HG02642 (cell line): ENCODE data around the gene CAB39.

Experiments used
- ATAC-seq: cut with Tn5 transposase; IDR thresholded peaks from one replicate; pipeline ENCODE4 v1.9.1; 2021; ENCODE audit warnings: mild to moderate bottlenecking; ENCODE audit not compliant: unreplicated experiment, poor library complexity

Gene CAB39

GRCh38 chr2:230811508-230811907 lies 98.9 kb downstream of the CAB39 start:
- no peak for ATAC-seq

- ATAC-seq = no peak
Measured at GRCh38 chr2:230812033-230812432, 99.4 kb downstream of the CAB39 start.

DNA sequence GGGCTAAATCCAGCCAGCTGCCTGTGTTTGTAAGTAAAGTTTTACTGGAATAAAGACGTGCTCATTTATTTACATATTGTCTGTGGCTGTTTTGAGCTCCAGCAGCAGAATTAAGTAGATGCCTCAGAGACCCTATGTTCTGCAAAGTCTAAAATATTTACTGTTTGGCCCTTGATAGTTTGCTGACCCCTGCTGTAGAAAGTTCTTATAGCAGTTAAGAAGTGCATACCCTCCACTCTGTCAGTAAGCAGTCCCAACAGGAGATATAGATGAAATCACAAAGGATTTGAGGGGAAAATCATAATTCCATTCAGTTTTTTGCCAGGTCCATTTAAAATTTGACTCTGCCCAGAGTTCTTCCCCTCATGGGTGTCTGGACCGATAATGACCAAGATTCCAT lies 102.0 kb downstream of the CAB39 start:
- no peak for ATAC-seq

- ATAC-seq = no peak
Measured at GRCh38 chr2:230815088-230815487, 102.4 kb downstream of the CAB39 start.

DNA sequence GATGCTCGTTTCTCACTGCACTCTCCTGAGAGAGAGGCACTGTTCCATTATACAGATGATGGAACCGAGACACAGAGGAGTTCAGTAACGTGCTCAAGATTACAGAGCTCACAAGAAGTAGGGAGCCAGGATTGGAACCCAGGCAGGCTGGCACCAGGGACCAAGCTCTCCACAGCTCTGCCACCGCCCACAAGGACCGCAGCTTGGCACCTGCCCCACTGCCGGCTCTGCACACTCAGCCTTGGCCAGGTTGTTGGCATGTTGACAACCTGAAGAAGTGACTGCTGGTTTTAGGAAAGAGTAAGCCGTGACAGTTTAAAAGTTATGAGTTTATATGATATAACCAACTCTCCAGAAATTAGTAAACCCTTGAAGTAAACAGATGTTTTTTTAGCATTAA lies 104.1 kb downstream of the CAB39 start:
- ATAC-seq = no peak

DNA sequence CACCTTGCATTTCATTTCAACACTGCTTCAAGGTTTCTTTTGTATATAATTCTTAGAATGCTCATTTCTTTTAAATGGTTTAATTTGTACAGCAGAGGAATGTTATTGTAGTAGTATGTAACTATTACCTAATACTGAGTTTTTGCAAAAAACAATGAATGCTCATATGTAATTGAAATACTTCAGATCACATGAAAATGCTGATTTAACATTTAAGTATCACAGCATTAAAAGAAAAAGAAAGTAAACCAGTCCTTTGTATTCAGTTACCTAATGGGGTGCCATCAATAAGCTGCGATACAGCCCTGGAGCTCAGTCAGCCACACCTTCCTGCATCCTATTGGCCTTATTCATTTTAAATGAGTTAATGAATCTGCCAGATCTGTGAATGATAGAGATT lies 106.8 kb downstream of the CAB39 start:
- ATAC-seq = no peak

- no peak for ATAC-seq
Measured at GRCh38 chr2:230821261-230821990, 108.8 kb downstream of the CAB39 start.

DNA sequence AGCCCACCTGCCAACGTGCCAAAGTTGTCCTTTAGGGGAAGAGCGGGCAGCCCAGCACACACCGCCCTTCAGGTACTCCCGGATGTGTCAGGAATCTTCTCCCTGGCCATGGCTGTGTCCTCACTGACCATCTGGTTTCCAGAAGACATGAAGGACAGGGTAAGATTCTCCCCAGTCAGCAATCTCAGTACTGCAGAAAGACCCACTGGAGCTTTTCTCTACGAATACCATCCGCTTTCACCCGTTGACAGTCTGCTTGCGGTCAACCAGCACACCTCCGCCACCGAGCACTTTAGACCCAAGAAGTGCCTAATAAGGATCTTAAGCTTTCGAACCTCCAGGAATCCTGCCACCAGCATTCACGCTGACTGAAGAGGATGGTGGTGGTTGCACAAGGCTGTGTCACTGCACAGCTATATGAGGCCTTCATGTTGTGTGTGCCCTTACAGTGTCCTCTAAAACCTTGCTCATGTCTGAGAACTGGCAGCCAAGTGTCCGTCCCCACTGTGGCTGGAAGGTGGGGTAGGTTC lies 109.4 kb downstream of the CAB39 start:
- no peak for ATAC-seq

DNA sequence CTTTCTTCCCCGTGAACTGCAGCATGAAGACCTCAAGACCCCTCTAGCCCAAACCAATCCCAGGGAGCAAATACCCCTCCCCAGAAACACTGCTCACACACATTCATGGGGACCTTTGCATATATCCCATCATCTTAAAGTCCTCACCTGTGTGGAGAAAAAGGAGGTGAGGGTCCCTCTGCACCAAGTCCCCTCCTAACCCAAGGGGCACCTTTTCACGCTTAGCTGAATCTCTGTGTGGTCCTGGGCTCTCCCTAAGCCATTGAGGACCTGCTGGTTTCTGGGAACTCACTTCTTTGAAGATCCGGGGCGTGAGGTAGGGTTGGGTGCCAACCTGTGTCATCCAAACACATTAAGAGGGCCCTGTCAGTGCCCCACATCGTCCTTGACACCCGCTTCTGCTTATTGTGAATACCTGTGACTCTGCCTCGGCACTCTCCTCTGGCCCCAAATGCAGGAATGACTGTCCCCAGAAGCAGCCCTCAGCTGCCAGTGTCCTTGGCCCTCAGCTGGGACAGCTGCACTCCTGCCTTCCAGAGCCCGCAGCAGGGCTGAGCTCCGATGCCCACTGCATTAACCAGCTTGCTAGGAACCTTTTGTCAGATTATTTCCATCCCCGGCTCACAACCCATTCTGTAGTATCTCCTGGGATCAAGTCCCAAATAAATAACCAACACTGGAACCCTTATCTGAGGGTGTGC lies 110.8 kb downstream of the CAB39 start:
- no peak for ATAC-seq

GRCh38 chr2:230824406-230824978 lies 111.8 kb downstream of the CAB39 start:
- peak; percentile 54 for ATAC-seq

DNA sequence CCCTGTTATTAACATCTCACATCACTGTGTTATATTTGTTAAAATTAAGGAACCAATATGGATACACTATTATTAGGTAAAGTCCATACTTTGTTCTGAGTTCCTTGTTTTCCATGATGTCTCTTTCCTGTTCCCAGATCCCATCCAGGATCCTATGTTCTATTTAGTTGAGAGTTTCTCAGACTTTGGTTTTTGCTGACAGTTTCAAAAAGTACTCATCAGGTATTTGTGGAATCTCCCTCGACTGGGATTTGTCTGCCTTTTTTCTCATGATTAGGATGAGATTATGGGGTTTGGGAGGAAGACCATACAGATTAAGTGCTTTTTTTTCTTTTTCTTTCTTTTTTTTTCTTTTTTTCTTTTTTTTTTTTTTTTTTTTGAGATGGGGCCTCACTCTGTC lies 112.7 kb downstream of the CAB39 start:
- ATAC-seq = no peak

- peak; percentile 24 for ATAC-seq
Measured at GRCh38 chr2:230827774-230828271, 115.2 kb downstream of the CAB39 start.

GRCh38 chr2:230828272-230828961 lies 115.8 kb downstream of the CAB39 start:
- peak; percentile 41 for ATAC-seq

- no peak for ATAC-seq
Measured at GRCh38 chr2:230829293-230829692, 116.7 kb downstream of the CAB39 start.

DNA sequence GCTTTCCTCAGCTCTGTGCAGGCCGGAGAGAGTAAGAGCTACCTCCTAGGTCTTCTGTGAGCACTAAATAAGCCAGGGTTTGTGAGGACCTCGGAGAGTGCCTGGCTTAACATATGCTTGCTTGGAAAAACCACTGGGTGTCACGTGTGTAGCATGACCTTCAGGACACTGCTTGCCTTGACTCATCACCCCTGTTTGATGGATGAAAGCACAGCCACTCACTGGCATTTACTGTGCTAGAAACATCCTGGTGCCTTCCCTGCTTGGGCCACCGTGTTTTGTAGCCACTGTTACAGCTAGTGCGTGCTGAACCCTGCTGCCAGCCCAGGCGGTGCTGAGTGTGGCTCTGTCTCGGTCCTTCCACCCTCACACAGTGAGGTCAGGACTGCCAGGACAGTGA lies 117.3 kb downstream of the CAB39 start:
- no peak for ATAC-seq

GRCh38 chr2:230830428-230830827 lies 117.8 kb downstream of the CAB39 start:
- ATAC-seq = no peak

DNA sequence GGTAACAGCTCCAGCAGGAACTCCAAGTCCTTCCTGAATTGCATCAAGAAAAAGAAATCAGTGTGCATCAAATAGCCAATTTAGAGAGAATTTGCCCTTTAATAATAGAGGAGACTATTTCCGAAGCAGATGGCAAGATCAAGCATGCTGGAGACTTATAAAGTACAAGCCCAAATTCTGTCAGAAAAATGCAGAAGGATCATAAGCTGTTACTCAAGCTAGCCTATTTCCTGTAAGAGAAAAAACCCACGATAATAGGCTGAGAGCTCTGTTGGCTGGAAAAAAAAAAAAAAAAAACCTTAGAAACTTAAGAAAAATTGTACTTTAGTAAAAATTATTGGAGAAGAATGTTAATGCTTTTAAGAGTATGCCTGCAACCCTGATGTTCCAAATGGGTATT lies 127.7 kb downstream of the CAB39 start:
- ATAC-seq = no peak

DNA sequence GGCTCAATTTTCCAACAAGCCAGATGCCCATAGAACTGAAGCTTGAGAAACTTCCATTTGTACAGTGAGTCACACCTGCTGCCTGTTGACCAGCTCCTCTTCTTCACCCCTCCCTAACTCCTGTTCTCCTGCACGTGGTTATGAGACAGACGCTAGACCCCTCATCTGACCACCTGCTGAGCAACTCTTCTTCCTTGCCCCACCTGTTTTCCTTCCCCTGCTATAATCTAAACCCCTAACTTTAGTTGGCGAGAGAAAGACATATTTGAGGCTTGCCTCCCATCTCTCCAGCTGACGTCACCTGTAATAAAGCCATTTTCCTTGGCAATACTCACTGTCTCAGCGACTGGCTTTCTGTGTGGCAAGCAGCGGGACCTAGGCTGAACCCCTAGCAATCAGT lies 129.8 kb downstream of the CAB39 start:
- no peak for ATAC-seq

DNA sequence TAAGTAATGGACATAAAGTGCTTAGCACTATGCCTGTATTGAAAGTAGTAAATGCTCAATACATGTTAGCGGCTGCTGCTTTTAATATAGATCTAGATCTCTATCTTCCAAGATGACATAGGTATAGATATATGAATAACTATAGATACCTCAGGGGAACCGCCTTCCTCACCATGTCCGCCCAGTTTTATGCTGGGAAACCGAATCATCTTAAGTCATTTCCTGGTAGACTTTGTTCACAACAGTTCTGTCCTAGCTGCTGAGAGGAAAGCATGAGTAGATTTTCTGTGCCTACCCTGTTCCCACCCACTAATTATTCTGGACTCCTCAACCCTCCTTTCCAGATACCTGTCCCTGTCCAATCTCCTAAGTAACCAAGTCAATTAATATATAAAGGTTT lies 130.5 kb downstream of the CAB39 start:
- no peak for ATAC-seq

DNA sequence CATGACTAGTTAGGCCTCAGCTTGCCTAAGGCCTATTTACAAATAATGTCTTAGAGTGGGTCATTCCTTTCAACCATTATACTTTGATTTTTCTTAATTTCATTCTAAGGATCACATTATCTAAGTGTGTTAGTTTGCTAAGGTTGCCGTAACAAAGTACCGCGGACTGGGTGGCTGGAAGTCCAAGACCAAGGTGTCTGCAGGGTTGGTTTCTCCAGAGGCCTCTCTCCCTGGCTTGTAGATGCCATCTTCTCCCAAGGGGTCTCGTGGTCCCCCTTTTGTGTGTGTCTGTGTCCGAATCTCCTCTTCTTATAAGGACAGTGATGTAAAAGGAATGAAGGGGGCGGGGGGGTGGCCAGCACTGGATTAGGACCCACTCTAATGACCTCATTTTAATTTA lies 133.7 kb downstream of the CAB39 start:
- no peak for ATAC-seq
